Neural cell (in vitro differentiated cells): ENCODE results near the gene TLE2. TPM values are rescaled to one million over a fixed set of nuclear protein-coding genes. Genes with fewer than 3 reads are reported as not detected.

ENCODE experiments used
- H2AFZ ChIP-seq: fragments of 200-600, 300-800 bp; sonication (generic), shearing (Covaris generic); 2 replicates; pipeline ENCODE4 v1.6.0; 2014; ENCODE audit warnings: low read depth, mild to moderate bottlenecking, antibody characterized with exemption, low read length, moderate library complexity
- H3F3A ChIP-seq: fragments of 200-600 bp; shearing (Covaris generic); 2 replicates; pipeline ENCODE4 v1.6.1; 2016; ENCODE audit warnings: mild to moderate bottlenecking, moderate library complexity, mixed read lengths, antibody characterized with exemption, low read length; ENCODE audit not compliant: insufficient read depth, poor library complexity, severe bottlenecking
- H3K27ac ChIP-seq: fragments of 200-600, 300-800 bp; sonication (generic), shearing (Covaris generic); 2 replicates; pipeline ENCODE4 v1.5.1; 2014; ENCODE audit warnings: mild to moderate bottlenecking, low read length, moderate library complexity
- H3K27me3 ChIP-seq: fragments of 300-800, 200-600 bp; sonication (generic), shearing (Covaris generic); 2 replicates; pipeline ENCODE4 v1.6.0; 2014; ENCODE audit warnings: mild to moderate bottlenecking, low read depth, low read length, moderate library complexity; ENCODE audit not compliant: insufficient read depth
- H3K36me3 ChIP-seq: fragments of 300-800, 200-600 bp; sonication (generic), shearing (Covaris generic); 2 replicates; pipeline ENCODE4 v1.5.1; 2014; ENCODE audit warnings: mild to moderate bottlenecking, antibody characterized with exemption, low read length, moderate library complexity; ENCODE audit not compliant: insufficient read depth
- H3K4me2 ChIP-seq: fragments of 300-800, 200-600 bp; sonication (generic), shearing (Covaris generic); 2 replicates; pipeline ENCODE4 v1.6.0; 2014; ENCODE audit warnings: mild to moderate bottlenecking, low read length
- H3K4me3 ChIP-seq: fragments of 300-800, 200-600 bp; sonication (generic), shearing (Covaris generic); 2 replicates; pipeline ENCODE4 v1.5.1; 2014; ENCODE audit warnings: mild to moderate bottlenecking, low read length, moderate library complexity
- H3K79me2 ChIP-seq: fragments of 200-600 bp; shearing (Covaris generic); replicated peaks from 2 replicates; pipeline ENCODE4 v1.6.0; 2014; ENCODE audit warnings: mild to moderate bottlenecking, low read length, moderate library complexity; ENCODE audit not compliant: insufficient read depth
- H3K9ac ChIP-seq: fragments of 300-800, 200-600 bp; sonication (generic), shearing (Covaris generic); 2 replicates; pipeline ENCODE4 v1.6.1; 2016; ENCODE audit warnings: mild to moderate bottlenecking, low read length, mixed read lengths
- H3K9me2 ChIP-seq: fragments of 200-600 bp; shearing (Covaris generic); 2 replicates; pipeline ENCODE4 v1.6.1; 2016; ENCODE audit warnings: mild to moderate bottlenecking, low read length, mixed read lengths; ENCODE audit not compliant: insufficient read depth
- H3K9me3 ChIP-seq: fragments of 200-600, 300-800 bp; sonication (generic), shearing (Covaris generic); 2 replicates; pipeline ENCODE4 v1.6.1; 2016; ENCODE audit warnings: mild to moderate bottlenecking, mixed run types, low read length, moderate library complexity, mixed read lengths
- H4K20me1 ChIP-seq: fragments of 200-600 bp; shearing (Covaris generic); 2 replicates; pipeline ENCODE4 v1.6.1; 2016; ENCODE audit warnings: mild to moderate bottlenecking, mixed run types; ENCODE audit not compliant: insufficient read depth
- EP300 ChIP-seq: fragments of 450-650 bp; conservative IDR thresholded peaks from 2 replicates; pipeline ENCODE4 v1.6.1; 2014; ENCODE audit warnings: antibody characterized with exemption, mild to moderate bottlenecking, moderate library complexity; ENCODE audit not compliant: poor library complexity, severe bottlenecking
- EZH2 ChIP-seq: fragments of 200-600, 300-800 bp; shearing (Covaris generic), sonication (generic); IDR thresholded peaks from 2 replicates; pipeline ENCODE4 v1.6.1; 2014; ENCODE audit warnings: antibody characterized with exemption, low read length, borderline replicate concordance, mild to moderate bottlenecking; ENCODE audit not compliant: insufficient read depth, poor library complexity, severe bottlenecking
- MXI1 ChIP-seq: fragments of 450-650 bp; conservative IDR thresholded peaks from 2 replicates; pipeline ENCODE4 v1.6.1; 2014; ENCODE audit warnings: antibody characterized with exemption, mild to moderate bottlenecking; ENCODE audit not compliant: poor library complexity, severe bottlenecking
- POLR2AphosphoS5 ChIP-seq: IDR thresholded peaks from 2 replicates; pipeline ENCODE4 v1.6.1; 2012
- RAD21 ChIP-seq: fragments of 450-650 bp; conservative IDR thresholded peaks from 2 replicates; pipeline ENCODE4 v1.6.1; 2014; ENCODE audit warnings: antibody characterized with exemption, mild to moderate bottlenecking, moderate library complexity
- SMC3 ChIP-seq: fragments of 450-650 bp; conservative IDR thresholded peaks from 2 replicates; pipeline ENCODE4 v1.6.1; 2014; ENCODE audit warnings: antibody characterized with exemption, mild to moderate bottlenecking, moderate library complexity; ENCODE audit not compliant: poor library complexity
- TAF1 ChIP-seq: IDR thresholded peaks from 2 replicates; pipeline ENCODE4 v1.6.1; 2012; ENCODE audit warnings: low read depth
- polyA plus RNA-seq: library from polyadenylated mRNA; depleted of rRNA; stranded (reverse); fragments of >200 nt; gene quantifications from 2 replicates; pipeline ENCODE4 v1.2.3, GENCODE V29; 2014
- TF ChIP-seq, protein P1 (sequence below): IDR thresholded peaks from 2 replicates; pipeline ENCODE4 v1.6.1; 2012; ENCODE audit warnings: borderline replicate concordance
- TF ChIP-seq, protein P2 (sequence below): fragments of 450-650 bp; IDR thresholded peaks from 2 replicates; pipeline ENCODE4 v1.5.1; 2014; ENCODE audit warnings: antibody characterized with exemption, mild to moderate bottlenecking, moderate library complexity; ENCODE audit not compliant: poor library complexity, severe bottlenecking

The TLE2 gene
- polyA plus RNA-seq, 1 donor from 2014 or later = 7.0 TPM

DNA sequence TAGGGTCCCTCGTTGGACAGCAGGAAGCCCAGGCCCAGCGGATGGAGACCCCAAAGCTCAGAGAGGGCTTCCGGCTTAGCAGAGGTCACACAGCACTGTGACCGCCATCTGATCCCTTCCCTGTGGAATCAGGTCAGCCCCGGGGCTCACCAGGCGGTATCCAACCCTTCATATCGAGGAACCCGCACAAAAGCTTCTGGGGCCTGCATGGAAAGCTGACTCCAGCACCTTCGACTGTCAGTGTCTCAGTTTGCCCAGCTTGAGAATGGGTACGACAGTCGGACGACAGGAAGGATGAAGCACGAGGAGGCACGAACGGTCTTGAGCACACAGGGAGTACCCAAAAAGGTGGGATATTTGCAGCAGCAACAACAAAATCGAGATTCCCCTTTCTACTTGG, 30.6 kb upstream of the TLE2 start:
- Histone ChIP-seq H3K27me3 (no peaks in the 10 kb centered on the region), H3K4me3 (no peak overlapping the region), H3K36me3 (peaks cover 6% of the 10 kb centered on the region), H3K27ac (no peak overlapping the region), H3K79me2 (peaks cover 9% of the 10 kb centered on the region), H3F3A (no peaks in the 10 kb centered on the region), H2AFZ (no peak overlapping the region), H4K20me1 (no peaks in the 10 kb centered on the region), H3K4me2 (no peak overlapping the region), H3K9me3 (no peaks in the 10 kb centered on the region), H3K9ac (no peak overlapping the region), H3K9me2 (no peaks in the 10 kb centered on the region)
- TF ChIP-seq, protein P1, sequence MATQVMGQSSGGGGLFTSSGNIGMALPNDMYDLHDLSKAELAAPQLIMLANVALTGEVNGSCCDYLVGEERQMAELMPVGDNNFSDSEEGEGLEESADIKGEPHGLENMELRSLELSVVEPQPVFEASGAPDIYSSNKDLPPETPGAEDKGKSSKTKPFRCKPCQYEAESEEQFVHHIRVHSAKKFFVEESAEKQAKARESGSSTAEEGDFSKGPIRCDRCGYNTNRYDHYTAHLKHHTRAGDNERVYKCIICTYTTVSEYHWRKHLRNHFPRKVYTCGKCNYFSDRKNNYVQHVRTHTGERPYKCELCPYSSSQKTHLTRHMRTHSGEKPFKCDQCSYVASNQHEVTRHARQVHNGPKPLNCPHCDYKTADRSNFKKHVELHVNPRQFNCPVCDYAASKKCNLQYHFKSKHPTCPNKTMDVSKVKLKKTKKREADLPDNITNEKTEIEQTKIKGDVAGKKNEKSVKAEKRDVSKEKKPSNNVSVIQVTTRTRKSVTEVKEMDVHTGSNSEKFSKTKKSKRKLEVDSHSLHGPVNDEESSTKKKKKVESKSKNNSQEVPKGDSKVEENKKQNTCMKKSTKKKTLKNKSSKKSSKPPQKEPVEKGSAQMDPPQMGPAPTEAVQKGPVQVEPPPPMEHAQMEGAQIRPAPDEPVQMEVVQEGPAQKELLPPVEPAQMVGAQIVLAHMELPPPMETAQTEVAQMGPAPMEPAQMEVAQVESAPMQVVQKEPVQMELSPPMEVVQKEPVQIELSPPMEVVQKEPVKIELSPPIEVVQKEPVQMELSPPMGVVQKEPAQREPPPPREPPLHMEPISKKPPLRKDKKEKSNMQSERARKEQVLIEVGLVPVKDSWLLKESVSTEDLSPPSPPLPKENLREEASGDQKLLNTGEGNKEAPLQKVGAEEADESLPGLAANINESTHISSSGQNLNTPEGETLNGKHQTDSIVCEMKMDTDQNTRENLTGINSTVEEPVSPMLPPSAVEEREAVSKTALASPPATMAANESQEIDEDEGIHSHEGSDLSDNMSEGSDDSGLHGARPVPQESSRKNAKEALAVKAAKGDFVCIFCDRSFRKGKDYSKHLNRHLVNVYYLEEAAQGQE = no peak
- TF ChIP-seq EZH2 (no peak), MXI1 (no peak), POLR2AphosphoS5 (no peak), SMC3 (no peak), TAF1 (no peak), EP300 (no peak), RAD21 (no peak)
- TF ChIP-seq, protein P2, sequence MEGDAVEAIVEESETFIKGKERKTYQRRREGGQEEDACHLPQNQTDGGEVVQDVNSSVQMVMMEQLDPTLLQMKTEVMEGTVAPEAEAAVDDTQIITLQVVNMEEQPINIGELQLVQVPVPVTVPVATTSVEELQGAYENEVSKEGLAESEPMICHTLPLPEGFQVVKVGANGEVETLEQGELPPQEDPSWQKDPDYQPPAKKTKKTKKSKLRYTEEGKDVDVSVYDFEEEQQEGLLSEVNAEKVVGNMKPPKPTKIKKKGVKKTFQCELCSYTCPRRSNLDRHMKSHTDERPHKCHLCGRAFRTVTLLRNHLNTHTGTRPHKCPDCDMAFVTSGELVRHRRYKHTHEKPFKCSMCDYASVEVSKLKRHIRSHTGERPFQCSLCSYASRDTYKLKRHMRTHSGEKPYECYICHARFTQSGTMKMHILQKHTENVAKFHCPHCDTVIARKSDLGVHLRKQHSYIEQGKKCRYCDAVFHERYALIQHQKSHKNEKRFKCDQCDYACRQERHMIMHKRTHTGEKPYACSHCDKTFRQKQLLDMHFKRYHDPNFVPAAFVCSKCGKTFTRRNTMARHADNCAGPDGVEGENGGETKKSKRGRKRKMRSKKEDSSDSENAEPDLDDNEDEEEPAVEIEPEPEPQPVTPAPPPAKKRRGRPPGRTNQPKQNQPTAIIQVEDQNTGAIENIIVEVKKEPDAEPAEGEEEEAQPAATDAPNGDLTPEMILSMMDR = no peak

DNA sequence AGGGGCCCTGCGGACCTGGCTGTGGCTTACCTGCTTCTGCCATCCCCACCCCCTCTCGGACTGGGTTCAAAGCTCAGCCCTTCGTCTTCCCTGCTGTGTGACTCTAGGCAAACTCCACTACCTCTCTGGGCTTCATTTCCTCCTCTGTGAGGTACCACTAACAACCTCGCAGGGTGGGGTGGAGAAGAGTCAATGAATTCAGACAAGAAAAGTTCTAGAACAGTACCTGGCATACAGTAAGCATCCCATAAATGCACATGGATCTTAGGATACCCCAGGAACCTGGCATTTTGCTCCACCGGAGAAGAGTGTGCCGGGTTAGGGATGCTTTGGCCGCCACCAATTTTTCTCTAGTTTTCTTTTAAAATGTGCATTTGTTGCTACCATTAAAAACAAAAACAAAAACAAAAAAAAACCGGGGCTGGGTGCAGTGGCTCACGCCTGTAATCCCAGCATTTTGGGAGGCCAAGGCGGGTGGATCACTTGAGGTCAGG, 29.8 kb upstream of the TLE2 start:
- Histone ChIP-seq H4K20me1 (no peaks in the 10 kb centered on the region), H3F3A (no peaks in the 10 kb centered on the region), H3K9me2 (no peaks in the 10 kb centered on the region), H3K4me2 (no peak overlapping the region), H3K9me3 (no peaks in the 10 kb centered on the region), H3K9ac (no peak overlapping the region), H3K27ac (no peak overlapping the region), H3K79me2 (peaks cover 9% of the 10 kb centered on the region), H3K27me3 (no peaks in the 10 kb centered on the region), H3K36me3 (peaks cover 6% of the 10 kb centered on the region), H3K4me3 (no peak overlapping the region), H2AFZ (no peak overlapping the region)
- TF ChIP-seq TAF1 = no peak
- no peak for TF ChIP-seq MXI1
- TF ChIP-seq EZH2 = no peak
- TF ChIP-seq, protein P2 = no peak
- no peak for TF ChIP-seq RAD21
- TF ChIP-seq SMC3 = no peak
- TF ChIP-seq POLR2AphosphoS5 = no peak
- TF ChIP-seq, protein P1 = no peak
- no peak for TF ChIP-seq EP300
